T-helper 1 cell (primary cell): Measurements from ENCODE around the gene IRF6.

Source experiments
- DNase-seq, 5 donors: peaks; one replicate each; pipeline ENCODE4 v3.0.0-alpha.2; 2012 to 2020

IRF6 gene

DNA sequence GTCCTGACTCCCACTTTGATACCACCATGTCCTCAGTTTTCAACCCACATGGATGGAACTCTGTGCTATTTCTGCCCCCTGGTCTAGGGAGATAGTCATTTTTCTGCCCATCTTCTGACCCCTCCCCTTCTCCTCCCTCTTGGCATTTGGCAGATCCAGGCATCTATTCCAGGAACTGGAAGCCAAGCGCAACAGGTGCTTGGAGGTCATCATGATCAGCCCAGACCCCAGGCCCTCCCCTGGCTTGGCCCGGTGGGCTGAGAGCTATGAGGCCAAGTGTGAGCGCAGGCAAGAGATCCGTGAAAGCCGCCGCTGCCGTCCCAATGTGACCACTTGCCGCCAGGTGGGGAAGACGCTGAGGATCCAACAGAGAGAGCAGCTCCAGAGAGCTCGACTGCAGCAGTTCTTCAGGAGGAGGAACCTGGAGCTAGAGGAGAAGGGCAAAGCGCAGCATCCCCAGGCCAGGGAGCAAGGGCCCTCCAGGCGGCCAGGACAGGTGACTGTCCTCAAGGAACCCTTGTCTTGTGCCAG is 46.0 kb downstream of the IRF6 start:
- no peak for DNase-seq

DNA sequence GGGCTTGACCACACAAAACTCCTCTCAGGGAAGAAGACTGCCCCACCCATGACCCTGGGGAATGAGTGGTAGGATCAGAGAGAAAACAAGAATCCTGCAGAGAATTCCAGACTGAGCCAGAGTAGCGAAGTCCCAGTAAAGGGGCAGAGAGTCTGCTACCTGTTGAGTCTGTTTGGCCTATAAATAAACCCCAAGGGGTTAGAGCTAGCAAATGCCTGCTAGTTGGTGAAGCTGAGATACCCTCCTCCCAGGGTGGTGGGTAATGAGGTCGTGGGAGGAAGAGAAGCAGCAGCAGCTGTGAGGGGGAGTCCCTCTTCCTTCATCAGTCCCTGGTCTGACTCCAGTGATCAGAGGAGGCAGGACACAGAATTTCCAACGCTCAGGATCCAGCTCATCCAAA is 47.5 kb downstream of the IRF6 start:
- DNase-seq = no peak

DNA sequence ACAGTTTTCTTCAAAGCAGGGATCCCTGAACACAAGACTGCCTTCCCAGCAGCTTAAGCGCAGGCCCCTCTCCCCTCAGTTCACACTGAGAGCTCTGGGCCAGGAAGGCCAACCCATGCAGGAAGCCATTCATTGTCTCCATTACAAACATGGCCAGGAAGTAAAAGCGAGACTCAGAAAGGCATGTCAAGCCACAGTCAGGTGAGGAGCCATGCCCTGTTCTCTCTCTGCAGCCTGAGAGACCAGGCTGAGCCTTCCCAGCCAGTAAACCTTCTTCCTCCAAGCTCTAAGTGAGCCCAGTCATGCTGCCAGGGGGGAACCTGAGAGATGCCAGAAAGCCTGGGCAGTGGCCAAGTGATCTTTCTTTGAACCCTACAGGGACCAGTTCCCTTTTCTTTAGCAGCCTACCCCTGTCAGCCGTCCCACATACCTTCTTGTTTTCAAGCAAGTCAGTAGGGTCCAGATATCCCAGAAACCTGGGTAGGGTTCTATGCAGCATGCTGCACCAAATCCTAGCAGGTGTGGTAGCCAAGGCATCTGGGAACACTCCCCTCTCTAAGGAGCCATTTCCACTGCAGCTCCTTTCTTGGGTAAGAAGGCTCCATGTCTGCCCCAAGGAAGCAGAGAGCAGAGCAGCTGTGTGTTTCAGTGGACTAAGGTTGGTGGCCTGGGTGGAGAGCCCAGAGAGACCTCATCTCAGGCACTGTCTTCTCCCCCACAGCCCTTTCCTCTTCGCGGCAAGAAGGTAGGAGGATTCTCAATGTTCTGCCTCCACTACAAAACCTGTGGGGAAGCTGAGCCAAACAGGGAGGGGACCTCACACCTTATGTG is 49.1 kb downstream of the IRF6 start:
- peak in 2 of 5 donors; percentile 38 to 65 for DNase-seq

DNA sequence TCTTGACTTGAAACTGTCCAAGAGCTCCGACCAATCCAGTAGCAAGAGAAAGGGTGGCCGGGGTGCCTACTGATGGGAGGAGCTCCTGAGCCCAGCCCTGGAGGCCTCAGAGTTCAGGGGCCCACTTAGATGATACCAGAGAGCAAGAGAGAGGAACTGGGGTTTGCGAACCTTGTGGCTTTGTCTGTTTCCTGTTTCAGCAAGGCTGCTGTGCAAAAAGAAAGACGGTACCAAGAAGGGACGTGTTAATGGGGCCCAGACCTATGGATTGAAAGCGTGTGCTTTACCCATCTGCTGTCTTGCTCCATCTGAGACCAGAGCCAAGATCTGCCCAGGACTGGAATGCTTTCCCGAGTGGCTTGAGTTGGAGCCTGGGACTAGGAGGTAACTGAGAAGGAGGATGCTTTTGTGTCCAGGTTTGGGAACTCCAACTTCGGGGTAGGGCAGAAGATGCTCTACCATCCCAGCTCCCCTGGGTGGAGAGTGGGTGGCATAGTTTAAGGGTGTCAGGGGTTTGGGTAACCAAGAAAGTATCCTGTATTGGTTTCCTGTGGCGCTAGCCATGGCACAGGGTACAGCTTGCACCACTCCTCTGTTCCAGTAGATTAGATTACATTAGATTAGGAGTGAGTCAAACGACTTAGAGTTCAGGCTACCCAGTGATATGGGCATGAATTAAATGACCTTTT is 49.9 kb downstream of the IRF6 start, which contains the start of gene TRAF3IP3:
Gene TRAF3IP3 (plus strand): TSS at position 128 of the 689 bp plus-strand sequence. CDS start 3,987 bp downstream, outside the sequence.
- DNase-seq = peak; percentile 40 to 94 (median 64)

DNA sequence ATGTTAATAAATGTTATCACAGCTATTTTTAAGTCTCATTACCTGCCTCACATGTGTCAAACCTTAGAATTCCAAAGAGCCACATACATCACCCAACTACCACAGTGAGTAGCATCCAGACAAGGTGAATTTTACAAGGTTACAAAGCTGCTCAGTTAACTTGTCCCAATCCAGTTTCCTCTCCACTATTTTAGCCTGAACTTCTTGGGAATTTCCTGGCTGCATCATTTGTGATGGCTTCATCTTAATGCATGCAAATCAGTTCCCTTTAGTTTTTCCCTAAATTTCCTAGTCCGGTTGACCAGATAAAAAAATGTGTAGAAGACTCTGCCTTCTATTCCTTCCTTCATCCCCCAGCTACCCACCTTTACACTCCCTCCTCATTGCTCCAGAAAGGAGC is 50.7 kb downstream of the IRF6 start:
- DNase-seq = no peak

DNA sequence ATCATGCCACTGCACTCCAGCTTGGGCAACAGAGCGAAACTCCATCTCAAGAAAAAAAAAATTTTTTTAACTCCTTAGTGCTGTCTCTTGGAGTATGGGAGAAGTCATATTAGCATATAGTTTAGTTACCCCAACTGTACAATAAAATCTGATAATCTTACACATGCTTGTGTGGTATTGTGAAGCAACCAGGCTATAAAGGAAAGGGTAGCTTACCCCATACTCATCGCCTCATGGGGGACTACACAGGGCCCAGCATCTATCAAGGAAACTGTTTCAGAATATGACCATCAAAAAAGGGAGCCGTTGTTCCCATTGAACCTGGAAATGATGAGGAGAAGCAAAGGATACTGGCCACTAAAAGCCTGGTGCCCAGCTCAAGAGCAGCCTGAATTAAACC is 53.1 kb downstream of the IRF6 start:
- no peak for DNase-seq

DNA sequence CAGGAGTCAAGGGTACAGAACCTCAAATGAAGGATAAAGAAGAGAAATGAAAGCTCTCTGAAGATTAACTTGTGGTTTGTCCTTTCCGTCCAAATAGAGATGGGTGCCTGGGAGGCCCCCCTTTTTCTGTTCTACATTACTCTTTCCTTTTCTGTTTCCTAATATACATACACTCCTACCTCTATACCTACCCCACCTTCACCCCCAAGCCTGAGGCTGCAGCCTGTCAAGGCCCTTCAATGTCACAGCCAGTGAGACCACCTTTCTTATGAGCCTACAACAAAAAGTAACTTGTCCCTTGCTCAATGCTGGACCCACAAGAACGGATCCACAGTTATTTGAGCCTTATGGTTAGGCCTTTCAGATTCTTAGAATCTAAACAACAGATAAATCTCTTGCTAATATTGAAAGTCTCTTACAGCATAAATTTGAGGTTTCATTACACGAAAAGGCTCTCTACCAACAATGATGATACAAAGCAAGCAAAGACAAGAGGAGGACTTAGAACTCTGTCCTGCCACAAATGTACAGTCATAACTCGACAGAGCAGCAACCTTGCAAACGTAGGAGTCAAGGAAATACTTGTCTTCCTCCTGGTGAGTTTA is 54.2 kb downstream of the IRF6 start:
- peak in 1 of 5 donors; percentile 93 for DNase-seq

DNA sequence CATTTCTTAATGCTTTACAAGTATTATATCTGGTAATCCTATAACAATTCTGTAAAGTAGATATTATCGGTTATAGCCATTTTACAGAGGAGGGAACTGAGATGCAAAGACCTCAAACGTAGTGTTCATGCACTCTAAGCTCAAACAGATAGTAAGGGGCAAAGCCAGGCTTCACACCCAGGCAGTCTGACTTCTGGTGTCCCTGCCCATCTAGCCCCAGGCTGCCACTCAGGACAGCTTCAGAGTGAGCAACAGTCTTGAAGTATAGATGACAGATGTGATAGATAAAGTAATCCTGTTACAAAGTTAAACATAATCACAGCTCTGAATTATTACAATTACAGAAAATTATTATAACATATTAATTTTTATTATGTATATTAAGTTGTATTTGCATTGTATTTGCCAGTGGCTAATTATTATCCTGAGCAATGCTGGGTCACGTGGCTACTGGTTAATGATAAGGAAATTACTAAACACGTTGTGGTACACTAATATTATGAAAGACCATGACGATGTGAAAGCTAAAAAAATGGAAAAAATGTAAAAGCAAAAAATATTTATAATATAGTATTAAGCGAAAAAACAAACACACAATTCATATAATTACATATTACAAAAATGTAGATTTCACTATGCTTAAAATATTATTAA is 56.1 kb downstream of the IRF6 start:
- no peak for DNase-seq

DNA sequence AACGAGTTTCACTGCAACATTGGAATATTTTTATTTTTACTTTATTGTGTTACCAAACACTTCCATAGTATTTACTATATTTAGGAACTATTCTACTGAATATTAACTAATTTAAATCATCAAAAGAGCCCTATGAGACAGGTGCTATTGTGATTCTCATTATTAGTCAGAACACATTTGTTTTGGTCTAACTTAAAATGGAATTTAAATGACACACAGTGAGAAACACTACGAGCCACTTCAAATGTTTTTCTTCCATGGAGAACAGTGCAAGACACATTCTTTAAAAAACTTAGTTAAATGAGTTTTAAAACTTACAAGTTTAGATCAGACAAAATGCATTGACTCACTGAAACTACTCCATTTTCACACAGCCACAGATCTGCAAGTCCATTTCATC is 56.7 kb downstream of the IRF6 start:
- DNase-seq = no peak

DNA sequence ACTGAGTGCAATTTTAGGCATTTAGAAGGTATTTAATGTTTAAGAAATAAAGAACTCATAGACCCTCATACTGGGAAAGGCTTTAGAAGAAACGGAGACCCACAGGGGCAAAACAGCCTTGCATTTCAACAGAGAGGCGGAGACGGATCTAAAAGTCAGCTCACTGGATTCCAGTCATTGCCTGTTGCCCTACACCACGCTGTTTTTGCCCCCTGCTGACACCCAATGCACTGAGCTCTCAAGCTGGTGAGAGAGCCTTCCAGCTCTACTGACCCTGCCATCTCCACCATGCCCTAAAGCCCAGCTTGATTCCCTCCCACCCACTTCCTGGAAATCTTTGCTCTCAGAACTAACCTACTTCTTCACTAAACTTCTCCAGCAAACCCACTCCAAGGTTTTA is 57.3 kb downstream of the IRF6 start:
- no peak for DNase-seq

DNA sequence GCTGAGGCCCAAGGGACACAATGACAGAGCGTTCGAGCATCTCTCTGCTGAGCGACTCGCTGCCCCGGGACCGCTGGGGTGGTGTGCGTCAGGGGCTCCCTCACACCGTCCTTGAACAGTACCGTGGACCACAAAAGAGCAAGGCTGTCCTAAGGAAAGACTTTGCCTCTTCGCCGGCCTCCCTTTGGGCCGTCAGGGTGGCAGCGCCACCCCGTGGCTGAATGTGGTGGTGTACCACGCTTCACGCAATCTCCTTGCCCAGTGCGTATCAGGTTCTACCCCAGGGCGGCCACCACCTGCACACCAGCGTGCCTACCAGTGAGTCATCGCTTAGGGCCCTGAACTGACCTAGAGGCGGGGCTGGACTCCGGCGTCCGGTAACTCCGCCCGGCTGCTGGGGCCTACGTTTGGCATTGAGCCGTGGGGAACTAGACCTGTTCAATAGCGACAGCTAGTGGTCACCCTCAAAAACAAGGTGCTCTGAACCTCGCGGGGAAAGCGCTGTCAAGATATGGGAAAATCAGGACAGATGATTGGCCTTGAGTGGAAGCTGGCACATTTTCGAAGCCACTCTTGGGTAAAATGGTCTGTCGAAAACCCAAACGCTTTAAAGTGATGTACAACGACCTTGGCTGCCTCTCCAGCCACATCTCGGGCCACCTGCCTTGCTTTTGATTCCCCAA is 58.2 kb downstream of the IRF6 start:
- peak; percentile 69 to 95 (median 71) for DNase-seq

DNA sequence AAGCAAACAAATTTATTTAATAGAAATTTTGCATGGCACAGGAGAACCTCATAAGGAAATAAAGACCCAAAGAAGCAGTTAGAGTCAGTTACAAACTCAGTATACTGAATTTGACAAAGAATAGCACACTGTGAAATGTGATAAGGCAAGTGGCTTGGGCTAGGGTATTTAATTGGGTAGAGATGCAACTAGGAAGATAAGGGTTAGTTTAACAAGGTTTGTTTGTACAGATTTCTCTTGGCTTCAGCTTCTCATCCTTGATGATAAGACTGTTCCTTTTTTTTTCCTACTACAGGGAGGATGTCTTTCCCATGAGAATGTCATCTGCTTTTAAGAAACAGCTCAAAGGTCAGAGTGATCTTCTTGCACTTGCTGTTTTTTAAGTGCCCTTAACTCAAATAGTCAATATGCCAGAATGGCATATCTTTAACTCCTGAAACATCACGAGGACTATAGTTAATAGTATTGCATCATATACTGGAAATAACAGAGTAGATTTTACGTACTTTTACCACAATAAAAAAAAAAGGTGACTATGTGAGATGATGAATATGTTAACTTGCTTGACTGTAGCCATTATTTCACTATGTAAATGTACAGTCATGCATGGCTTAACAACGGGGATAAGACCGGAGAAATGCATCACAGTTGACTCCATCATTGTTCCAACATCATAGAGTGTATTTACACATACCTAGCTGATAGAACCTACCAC is 59.3 kb downstream of the IRF6 start:
- DNase-seq = no peak

DNA sequence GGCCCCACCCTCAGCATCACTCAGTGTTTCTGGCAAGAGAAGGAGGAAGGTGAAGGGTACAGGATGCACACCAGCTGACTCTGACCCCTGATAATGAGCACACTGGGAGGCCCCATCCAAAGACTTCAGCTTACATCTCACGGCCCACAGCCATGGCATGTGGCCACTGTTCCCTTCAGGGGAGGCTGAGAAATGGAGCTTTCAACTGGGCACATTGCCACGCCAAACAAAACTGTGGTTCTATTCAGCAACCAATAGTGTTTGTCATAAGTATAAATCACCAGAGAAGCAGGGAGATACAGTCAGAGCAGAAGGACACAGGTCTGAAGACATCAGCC is 62.8 kb downstream of the IRF6 start:
- DNase-seq = no peak

DNA sequence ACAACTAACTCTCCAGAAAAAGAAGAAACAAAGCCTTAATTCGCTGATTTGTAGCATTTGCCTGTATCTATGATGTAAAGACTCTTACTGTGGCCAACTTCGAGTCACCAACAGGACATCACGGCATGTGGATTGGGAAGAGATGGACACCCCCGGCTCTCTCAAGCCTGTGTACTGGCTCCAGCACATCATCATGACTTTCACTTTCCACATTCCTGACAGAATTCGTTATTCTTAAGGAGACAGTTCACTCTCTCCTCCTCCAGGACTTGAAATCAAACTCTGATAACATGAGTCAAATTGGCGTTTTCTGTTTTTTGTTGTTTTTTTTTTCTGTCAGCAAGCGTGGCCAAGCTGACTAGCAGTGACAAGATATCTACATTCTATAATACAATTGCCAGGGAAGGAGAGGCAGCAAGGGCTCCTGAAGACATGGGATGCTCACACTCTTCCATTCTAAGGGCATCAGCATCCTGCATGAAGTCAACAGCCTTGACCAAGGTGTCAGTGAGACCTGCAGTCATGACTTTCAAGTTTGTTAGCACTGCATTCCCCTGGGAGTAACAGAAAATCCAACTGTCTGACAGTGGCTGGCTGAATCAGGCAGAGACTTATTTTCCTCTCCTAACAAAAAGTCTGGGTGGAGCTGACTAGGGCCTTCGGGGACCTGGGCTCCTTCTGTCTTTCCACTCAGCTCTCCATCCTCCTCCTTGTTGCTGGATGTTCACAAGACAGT is 63.4 kb downstream of the IRF6 start:
- DNase-seq = no peak

DNA sequence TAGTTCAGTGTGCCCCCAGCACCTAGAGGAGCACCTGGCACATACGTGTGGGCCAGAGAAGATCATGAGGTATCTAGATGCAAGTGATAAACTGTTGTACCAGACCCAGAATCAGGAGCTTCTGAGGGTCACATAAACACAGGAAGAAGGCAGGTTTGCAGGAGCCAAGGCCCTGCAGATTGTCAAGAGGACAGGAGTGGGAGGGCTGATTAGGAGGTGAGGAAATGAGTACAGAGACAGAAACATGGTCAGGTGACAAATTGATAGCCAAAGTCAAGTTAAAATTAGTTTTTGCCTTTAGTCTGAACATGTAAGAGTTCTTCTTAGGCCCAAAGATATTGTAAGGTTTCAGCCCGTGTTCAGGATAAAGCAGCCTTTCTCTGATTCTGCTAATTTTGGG is 64.1 kb downstream of the IRF6 start:
- no peak for DNase-seq

DNA sequence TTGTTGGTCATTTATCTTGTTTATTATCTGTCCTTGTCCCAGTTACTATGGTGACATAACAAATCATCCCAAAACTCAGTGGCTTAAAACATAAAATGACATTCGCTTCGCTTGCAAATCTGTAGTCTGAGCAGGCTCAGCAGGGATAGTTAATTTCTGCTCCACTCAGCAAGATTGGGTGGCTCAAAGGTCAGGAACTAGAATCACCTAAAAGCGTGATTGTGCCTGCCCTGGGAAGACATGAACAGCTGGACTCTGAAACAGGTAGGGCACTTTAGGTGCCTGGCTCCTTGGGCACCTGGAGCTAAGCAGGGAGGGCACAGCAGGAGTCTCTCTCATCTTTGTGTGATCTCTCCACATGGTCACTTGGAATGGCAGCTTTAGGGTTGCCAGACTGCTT is 64.7 kb downstream of the IRF6 start:
- DNase-seq = no peak

DNA sequence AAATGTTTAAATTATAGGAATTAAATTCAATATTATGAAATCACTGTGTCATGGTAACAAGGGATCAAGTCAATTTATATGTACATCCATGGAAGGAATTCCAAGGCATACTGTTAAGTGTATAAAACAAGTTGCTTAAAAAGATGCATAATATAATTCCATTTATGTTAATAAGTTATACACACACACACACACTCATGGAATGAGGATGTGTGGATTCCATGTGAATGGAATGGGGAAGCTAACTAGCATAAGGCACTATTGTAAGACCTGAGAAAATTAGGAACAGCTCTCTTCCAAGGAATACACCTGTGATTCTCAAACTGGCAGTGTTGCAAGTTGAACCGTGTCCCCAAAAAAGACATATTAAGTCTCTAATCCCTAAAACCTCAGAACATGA is 67.7 kb downstream of the IRF6 start:
- no peak for DNase-seq

DNA sequence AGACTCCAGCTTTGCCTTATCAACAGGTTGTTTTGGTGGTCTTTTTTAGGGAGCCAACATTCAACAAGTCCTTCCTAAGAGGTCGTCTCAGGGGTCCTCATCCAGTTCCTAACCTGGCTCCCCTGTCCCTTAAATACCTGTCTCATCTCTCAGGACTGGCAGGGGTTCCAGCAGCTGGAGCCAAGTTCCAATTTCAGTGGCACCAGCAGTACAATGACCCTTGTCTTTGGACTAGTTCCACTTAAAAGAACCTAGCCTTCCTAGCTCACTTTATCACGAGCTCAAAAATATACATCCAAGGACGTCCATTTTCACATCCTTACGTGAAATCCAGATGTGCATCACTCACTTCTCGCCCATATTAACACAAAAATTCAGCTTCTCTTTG is 68.8 kb downstream of the IRF6 start:
- no peak for DNase-seq

DNA sequence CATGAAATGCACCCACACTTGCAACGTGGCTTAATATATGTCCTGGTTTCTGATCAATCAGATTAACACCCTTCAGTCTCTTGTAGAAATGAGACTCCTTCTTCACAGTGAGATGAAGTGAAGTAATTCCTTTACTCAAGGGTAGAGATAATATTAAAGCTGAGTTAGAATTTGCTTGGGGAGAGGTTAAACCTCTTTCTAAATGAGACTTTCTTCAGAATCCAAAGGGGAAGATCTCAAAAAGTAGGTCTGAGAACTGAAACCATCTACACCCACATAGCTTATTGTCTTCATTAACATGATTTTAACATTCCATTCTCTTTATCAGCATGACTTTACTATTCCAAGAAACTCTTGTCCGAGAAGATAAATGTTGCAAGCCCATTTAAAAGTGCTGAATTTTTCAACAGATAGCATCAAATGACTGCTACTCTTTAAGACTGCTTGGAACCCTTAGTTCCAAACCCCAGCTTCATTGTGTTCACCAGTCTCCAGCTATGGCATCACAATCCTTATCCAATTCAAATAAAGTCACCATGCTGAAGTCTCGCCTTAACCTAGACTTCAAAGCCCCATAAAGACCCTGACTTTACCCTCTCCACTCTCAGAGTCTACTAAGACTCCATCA is 69.3 kb downstream of the IRF6 start:
- DNase-seq = no peak
